T-helper 1 cell treated with Interleukin-12 subunit alpha and Interleukin-12 subunit beta and Interleukin-4 antibody, amounts not matched to agents 30 μg/mL and 1 μg/mL, for 36 hours (primary cell): ENCODE data around the gene NPEPL1.
A peak's percentile ranks its signal among the peaks of the same experiment; 100 is the strongest.
"Not testable (repeated sequence)": the region's sequence is repeated elsewhere in the genome, so short reads cannot be mapped to it uniquely, and the experiment has no call there.

Source experiments
- H3K27ac Mint-ChIP-seq: one replicate; pipeline ENCODE4 v1.8.0; 2021; ENCODE audit warnings: mild to moderate bottlenecking, mixed read lengths
- H3K27me3 Mint-ChIP-seq: one replicate; pipeline ENCODE4 v1.8.0; 2021; ENCODE audit warnings: low read depth, mixed read lengths
- H3K36me3 Mint-ChIP-seq: one replicate; pipeline ENCODE4 v1.8.0; 2021; ENCODE audit warnings: low read depth, mixed read lengths
- H3K4me1 Mint-ChIP-seq: one replicate; pipeline ENCODE4 v1.8.0; 2021; ENCODE audit warnings: low read depth, mixed read lengths
- H3K4me3 Mint-ChIP-seq: one replicate; pipeline ENCODE4 v1.8.0; 2021; ENCODE audit warnings: mild to moderate bottlenecking, moderate library complexity, mixed read lengths
- H3K9me3 Mint-ChIP-seq: one replicate; pipeline ENCODE4 v1.8.0; 2021; ENCODE audit warnings: mixed read lengths

NPEPL1 gene

GRCh38 chr20:58716476-58717277, 24.1 kb downstream of the NPEPL1 start:
- Mint-ChIP-seq H3K36me3 (no peaks in the 10 kb centered on the region), H3K9me3 (no peaks in the 10 kb centered on the region), H3K4me3 (no peak overlapping the region), H3K27me3 (peaks cover 10% of the 10 kb centered on the region), H3K4me1 (no peaks in the 10 kb centered on the region), H3K27ac (no peak overlapping the region)

- Mint-ChIP-seq H3K27ac (no peak overlapping the region), H3K27me3 (peaks cover 11% of the 10 kb centered on the region), H3K36me3 (no peaks in the 10 kb centered on the region), H3K9me3 (no peaks in the 10 kb centered on the region), H3K4me1 (no peaks in the 10 kb centered on the region), H3K4me3 (no peak overlapping the region)
Observed at GRCh38 chr20:58717278-58718091, 24.9 kb downstream of the NPEPL1 start.

GRCh38 chr20:58718121-58718563, 25.5 kb downstream of the NPEPL1 start:
- Mint-ChIP-seq H3K4me1 (no peaks in the 10 kb centered on the region), H3K36me3 (no peaks in the 10 kb centered on the region), H3K4me3 (no peak overlapping the region), H3K27ac (no peak overlapping the region), H3K27me3 (peaks cover 17% of the 10 kb centered on the region), H3K9me3 (no peaks in the 10 kb centered on the region)

GRCh38 chr20:58718729-58719128, 26.1 kb downstream of the NPEPL1 start:
- Mint-ChIP-seq H3K27ac (no peak overlapping the region), H3K4me1 (no peaks in the 10 kb centered on the region), H3K36me3 (no peaks in the 10 kb centered on the region), H3K27me3 (peaks cover 23% of the 10 kb centered on the region), H3K4me3 (no peak overlapping the region), H3K9me3 (no peaks in the 10 kb centered on the region)

GRCh38 chr20:58719258-58719657, 26.7 kb downstream of the NPEPL1 start:
- Mint-ChIP-seq H3K27ac (no peak overlapping the region), H3K4me1 (no peaks in the 10 kb centered on the region), H3K36me3 (no peaks in the 10 kb centered on the region), H3K9me3 (no peaks in the 10 kb centered on the region), H3K4me3 (no peak overlapping the region), H3K27me3 (peaks cover 28% of the 10 kb centered on the region)

GRCh38 chr20:58719971-58720371, 27.4 kb downstream of the NPEPL1 start:
- no peak overlapping the region for H3K4me3 Mint-ChIP-seq
- H3K27ac Mint-ChIP-seq = no peak overlapping the region
- H3K4me1 Mint-ChIP-seq = no peaks in the 10 kb centered on the region
- H3K9me3 Mint-ChIP-seq = no peaks in the 10 kb centered on the region
- H3K27me3 Mint-ChIP-seq = peaks cover 35% of the 10 kb centered on the region
- no peaks in the 10 kb centered on the region for H3K36me3 Mint-ChIP-seq

- H3K27me3 Mint-ChIP-seq = peaks cover 36% of the 10 kb centered on the region
- H3K4me3 Mint-ChIP-seq = no peak overlapping the region
- H3K4me1 Mint-ChIP-seq = no peaks in the 10 kb centered on the region
- H3K27ac Mint-ChIP-seq = peak overlapping the region; percentile 7
- no peaks in the 10 kb centered on the region for H3K36me3 Mint-ChIP-seq
- no peaks in the 10 kb centered on the region for H3K9me3 Mint-ChIP-seq
Observed at GRCh38 chr20:58720890-58721289, 28.3 kb downstream of the NPEPL1 start.

- Mint-ChIP-seq H3K4me3 (no peak overlapping the region), H3K27ac (no peak overlapping the region), H3K4me1 (no peaks in the 10 kb centered on the region), H3K36me3 (no peaks in the 10 kb centered on the region), H3K9me3 (no peaks in the 10 kb centered on the region), H3K27me3 (peaks cover 42% of the 10 kb centered on the region)
Observed at GRCh38 chr20:58721951-58722778, 29.6 kb downstream of the NPEPL1 start.

- Mint-ChIP-seq H3K27ac (no peak overlapping the region), H3K36me3 (no peaks in the 10 kb centered on the region), H3K9me3 (no peaks in the 10 kb centered on the region), H3K27me3 (peaks cover 50% of the 10 kb centered on the region), H3K4me1 (no peaks in the 10 kb centered on the region), H3K4me3 (no peak overlapping the region)
Observed at GRCh38 chr20:58722877-58723627, 30.5 kb downstream of the NPEPL1 start.

GRCh38 chr20:58723628-58723984, 31.0 kb downstream of the NPEPL1 start:
- Mint-ChIP-seq H3K27me3 (peaks cover 51% of the 10 kb centered on the region), H3K9me3 (no peaks in the 10 kb centered on the region), H3K36me3 (no peaks in the 10 kb centered on the region), H3K27ac (no peak overlapping the region), H3K4me1 (no peaks in the 10 kb centered on the region), H3K4me3 (no peak overlapping the region)

GRCh38 chr20:58726156-58726555, 33.6 kb downstream of the NPEPL1 start:
- not testable (repeated sequence) for H3K9me3 Mint-ChIP-seq, H3K4me1 Mint-ChIP-seq, H3K4me3 Mint-ChIP-seq, H3K27ac Mint-ChIP-seq, H3K36me3 Mint-ChIP-seq
- H3K27me3 Mint-ChIP-seq = peaks cover 60% of the 10 kb centered on the region

GRCh38 chr20:58731192-58731591, 38.6 kb downstream of the NPEPL1 start:
- no peak overlapping the region for H3K4me3 Mint-ChIP-seq
- H3K4me1 Mint-ChIP-seq = no peaks in the 10 kb centered on the region
- no peaks in the 10 kb centered on the region for H3K36me3 Mint-ChIP-seq
- no peaks in the 10 kb centered on the region for H3K9me3 Mint-ChIP-seq
- H3K27ac Mint-ChIP-seq = no peak overlapping the region
- peaks cover 66% of the 10 kb centered on the region for H3K27me3 Mint-ChIP-seq

GRCh38 chr20:58737198-58737597, 44.6 kb downstream of the NPEPL1 start:
- no peaks in the 10 kb centered on the region for H3K9me3 Mint-ChIP-seq
- no peak overlapping the region for H3K27ac Mint-ChIP-seq
- peaks cover 54% of the 10 kb centered on the region for H3K27me3 Mint-ChIP-seq
- no peaks in the 10 kb centered on the region for H3K4me1 Mint-ChIP-seq
- no peak overlapping the region for H3K4me3 Mint-ChIP-seq
- no peaks in the 10 kb centered on the region for H3K36me3 Mint-ChIP-seq
